ENCODE results near the gene LARGE2. TPM values are rescaled to one million over a fixed set of nuclear protein-coding genes. Genes with fewer than 3 reads are reported as not detected.

LARGE2 gene
- polyA plus RNA-seq, 1 donor (not counting 4 experiments of a cell fraction or from before 2014, with no cell fraction given): 7.1 TPM

GRCh38 chr11:45881708-45882368 is 40.6 kb upstream of the LARGE2 start:
- H4K20me1 ChIP-seq (ENCODE audit: control insufficient read depth, extremely low read depth, insufficient read depth, low read length): no peaks in the 10 kb centered on the region
- H3K27me3 ChIP-seq (ENCODE audit: control insufficient read depth, extremely low read depth, insufficient read depth, low read length): no peaks in the 10 kb centered on the region
- no peak overlapping the region for H3K9ac ChIP-seq (ENCODE audit: control insufficient read depth, extremely low read depth, insufficient read depth, low read length)
- H3K4me3 ChIP-seq (ENCODE audit: control insufficient read depth in 2 of 3, extremely low read depth in 1 of 3, insufficient read depth in 2 of 3, low read depth in 1 of 3, low read length in 3 of 3): no peak overlapping the region
- no peak for FAIRE-seq
- H3K9me3 ChIP-seq (ENCODE audit: control insufficient read depth, low read depth, low read length): no peaks in the 10 kb centered on the region
- TF ChIP-seq CTCF (optimal IDR thresholded peaks at IDR 0.05 in 1 of 3, IDR thresholded peaks at IDR 0.05 in 1 of 3, conservative IDR thresholded peaks at IDR 0.05 in 1 of 3; ENCODE audit: extremely low read depth in 1 of 3, insufficient read depth in 2 of 3, low read length in 3 of 3) (no peak), EZH2 (IDR thresholded peaks at IDR 0.05; ENCODE audit: low read length) (no peak)
- H3K79me2 ChIP-seq (ENCODE audit: control insufficient read depth, insufficient read depth, low read length): no peaks in the 10 kb centered on the region
- H2AFZ ChIP-seq (ENCODE audit: control insufficient read depth, low read length): no peak overlapping the region
- no peak overlapping the region for H3K4me2 ChIP-seq (ENCODE audit: control insufficient read depth, extremely low read depth, insufficient read depth, low read depth, low read length)
- peaks cover 3% of the 10 kb centered on the region for H3K4me1 ChIP-seq (ENCODE audit: control insufficient read depth, extremely low read depth, insufficient read depth, low read length)
- H3K36me3 ChIP-seq (ENCODE audit: control insufficient read depth in 2 of 2, extremely low read depth in 1 of 2, insufficient read depth in 2 of 2, low read length in 2 of 2): peaks cover 5 to 8% of the 10 kb centered on the region in 2 experiments
- dilution Hi-C loops (cut with MboI; ENCODE audit: extremely low pct_ligation_motif_present, low sequenced_read_pairs): no loop called here
- no peak for DNase-seq (ENCODE audit: low read depth, low spot score)
- H3K27ac ChIP-seq (ENCODE audit: control insufficient read depth, insufficient read depth, low read length): no peak overlapping the region
- no peaks in the 10 kb centered on the region for H3K9me1 ChIP-seq (ENCODE audit: control insufficient read depth, extremely low read depth, insufficient read depth, low read length)

DNA sequence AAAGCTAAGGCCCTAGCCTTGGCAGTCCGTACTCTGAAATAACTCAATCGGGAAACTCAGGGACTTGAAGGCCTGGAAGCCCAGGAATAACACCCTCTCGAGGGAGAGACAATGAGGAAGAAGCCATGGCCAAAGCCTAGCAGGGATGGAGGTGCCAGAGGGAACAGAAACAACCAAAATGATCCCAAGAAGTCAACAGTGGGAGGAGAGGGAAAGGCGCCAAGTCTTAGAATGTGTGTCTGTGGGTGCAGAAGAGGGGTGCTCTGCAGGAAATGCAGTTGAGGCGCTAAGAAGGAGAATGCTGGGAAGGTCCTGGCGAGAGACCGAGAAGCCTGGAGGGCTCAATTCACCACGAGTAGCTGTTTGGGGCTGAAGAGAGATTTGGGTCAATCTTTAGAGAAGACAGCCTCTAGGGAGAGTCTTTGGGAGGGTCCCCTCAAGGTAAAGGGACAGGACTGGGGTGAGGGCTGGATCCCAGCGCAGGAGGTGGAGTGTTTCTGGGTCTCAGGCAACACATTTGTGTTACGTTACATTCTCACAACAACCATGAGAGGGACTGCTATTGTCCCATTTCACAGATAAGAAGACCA is 37.8 kb upstream of the LARGE2 start:
- Histone ChIP-seq H3K9ac (ENCODE audit: control insufficient read depth, extremely low read depth, insufficient read depth, low read length) (no peak overlapping the region), H3K27ac (ENCODE audit: control insufficient read depth, insufficient read depth, low read length) (no peak overlapping the region), H3K36me3 (ENCODE audit: control insufficient read depth in 2 of 2, extremely low read depth in 1 of 2, insufficient read depth in 2 of 2, low read length in 2 of 2) (peaks cover 0 to 8% of the 10 kb centered on the region in 2 experiments), H4K20me1 (ENCODE audit: control insufficient read depth, extremely low read depth, insufficient read depth, low read length) (no peaks in the 10 kb centered on the region), H3K4me2 (ENCODE audit: control insufficient read depth, extremely low read depth, insufficient read depth, low read depth, low read length) (no peak overlapping the region), H3K9me1 (ENCODE audit: control insufficient read depth, extremely low read depth, insufficient read depth, low read length) (no peaks in the 10 kb centered on the region), H3K79me2 (ENCODE audit: control insufficient read depth, insufficient read depth, low read length) (no peaks in the 10 kb centered on the region), H2AFZ (ENCODE audit: control insufficient read depth, low read length) (no peak overlapping the region), H3K27me3 (ENCODE audit: control insufficient read depth, extremely low read depth, insufficient read depth, low read length) (no peaks in the 10 kb centered on the region), H3K9me3 (ENCODE audit: control insufficient read depth, low read depth, low read length) (no peaks in the 10 kb centered on the region), H3K4me3 (ENCODE audit: control insufficient read depth in 2 of 3, extremely low read depth in 1 of 3, insufficient read depth in 2 of 3, low read depth in 1 of 3, low read length in 3 of 3) (no peak overlapping the region), H3K4me1 (ENCODE audit: control insufficient read depth, extremely low read depth, insufficient read depth, low read length) (peaks cover 3% of the 10 kb centered on the region)
- dilution Hi-C loops (cut with MboI; ENCODE audit: extremely low pct_ligation_motif_present, low sequenced_read_pairs): no loop called here
- no peak for DNase-seq (ENCODE audit: low read depth, low spot score)
- FAIRE-seq: no peak
- TF ChIP-seq EZH2 (IDR thresholded peaks at IDR 0.05; ENCODE audit: low read length) (no peak), CTCF (optimal IDR thresholded peaks at IDR 0.05 in 1 of 3, IDR thresholded peaks at IDR 0.05 in 1 of 3, conservative IDR thresholded peaks at IDR 0.05 in 1 of 3; ENCODE audit: extremely low read depth in 1 of 3, insufficient read depth in 2 of 3, low read length in 3 of 3) (no peak)

All from keratinocyte (primary cell).